HG03060 (cell line): ENCODE measurements around the gene HEG1.

ENCODE experiments used
- ATAC-seq: cut with Tn5 transposase; IDR thresholded peaks from one replicate; pipeline ENCODE4 v1.9.1; 2021; ENCODE audit warnings: low read depth, moderate number of reproducible peaks; ENCODE audit not compliant: unreplicated experiment

Gene HEG1

GRCh38 chr3:124995460-124995994 lies 60.3 kb downstream of the HEG1 start:
- no peak for ATAC-seq

- no peak for ATAC-seq
These were observed 62.3 kb downstream of the HEG1 start for GRCh38 chr3:124993466-124993865.

- no peak for ATAC-seq
These were observed 63.8 kb downstream of the HEG1 start for GRCh38 chr3:124992041-124992440.

- ATAC-seq = no peak
These were observed 69.3 kb downstream of the HEG1 start for GRCh38 chr3:124986192-124987143.

- ATAC-seq = no peak
These were observed 70.4 kb downstream of the HEG1 start for GRCh38 chr3:124985349-124985748.

GRCh38 chr3:124984754-124985153 lies 71.0 kb downstream of the HEG1 start:
- ATAC-seq = no peak

- ATAC-seq = no peak
These were observed 72.9 kb downstream of the HEG1 start for GRCh38 chr3:124982855-124983254.

GRCh38 chr3:124981472-124981871 lies 74.3 kb downstream of the HEG1 start:
- no peak for ATAC-seq

- ATAC-seq = no peak
These were observed 77.2 kb downstream of the HEG1 start for GRCh38 chr3:124978627-124979026.

GRCh38 chr3:124976383-124976782 lies 79.4 kb downstream of the HEG1 start:
- no peak for ATAC-seq

- no peak for ATAC-seq
These were observed 81.1 kb downstream of the HEG1 start for GRCh38 chr3:124974691-124975090.

GRCh38 chr3:124973290-124973689 lies 82.5 kb downstream of the HEG1 start:
- ATAC-seq = no peak

- no peak for ATAC-seq
These were observed 83.3 kb downstream of the HEG1 start for GRCh38 chr3:124972457-124972856.

GRCh38 chr3:124969963-124970722 lies 85.7 kb downstream of the HEG1 start:
- ATAC-seq = no peak

- ATAC-seq = no peak
These were observed 86.6 kb downstream of the HEG1 start for GRCh38 chr3:124969190-124969589.

- ATAC-seq = no peak
These were observed 87.8 kb downstream of the HEG1 start for GRCh38 chr3:124967964-124968363.

- no peak for ATAC-seq
These were observed 89.0 kb downstream of the HEG1 start for GRCh38 chr3:124966521-124967445.

- no peak for ATAC-seq
These were observed 90.4 kb downstream of the HEG1 start for GRCh38 chr3:124965413-124965812.

- no peak for ATAC-seq
These were observed 91.4 kb downstream of the HEG1 start for GRCh38 chr3:124964387-124964786.

- ATAC-seq = no peak
These were observed 92.0 kb downstream of the HEG1 start for GRCh38 chr3:124963755-124964154.
